ENCODE data around the gene TAF12. TPM values are rescaled to one million over a fixed set of nuclear protein-coding genes. Genes with fewer than 3 reads are reported as not detected.
"Not testable (repeated sequence)": the region's sequence is repeated elsewhere in the genome, so short reads cannot be mapped to it uniquely, and the experiment has no call there.

The TAF12 gene
- total and polyA plus RNA-seq, 8 donors, result 7.5 to 13.2 (median 10.7) TPM

- peak within 1 kb of the TSS in 1 of 4 donors; percentile 19 for H3K27ac ChIP-seq
- no peaks in the 10 kb centered on the region for H3K36me3 ChIP-seq
- no peak for TF ChIP-seq CTCF (IDR thresholded peaks at IDR 0.05)
- FAIRE-seq, result no peak
- H3K4me1 ChIP-seq, result no peaks in the 10 kb centered on the region
- H3K4me3 ChIP-seq, result peak within 1 kb of the TSS; percentile 20 to 61 (median 40)
- no peaks in the 10 kb centered on the region for H3K9me3 ChIP-seq
- no peaks in the 10 kb centered on the region for H3K27me3 ChIP-seq
- peak; percentile 52 to 70 (median 54) for ATAC-seq
- intact Hi-C loops (cut with DNase I), result no loop called here
- 37 to 65% methylated on average over 6 to 13 of the region's 13 CpGs for WGBS, 2 donors
- peak in 2 of 6 donors; percentile 24 to 37 for DNase-seq
Observed at GRCh38 chr1:28591708-28592320, 51.1 kb downstream of the TAF12 start, which contains the start of gene RAB42. RAB42 (plus strand) TSS chr1:28592265; CDS start chr1:28592512, 247 bp downstream.

DNA sequence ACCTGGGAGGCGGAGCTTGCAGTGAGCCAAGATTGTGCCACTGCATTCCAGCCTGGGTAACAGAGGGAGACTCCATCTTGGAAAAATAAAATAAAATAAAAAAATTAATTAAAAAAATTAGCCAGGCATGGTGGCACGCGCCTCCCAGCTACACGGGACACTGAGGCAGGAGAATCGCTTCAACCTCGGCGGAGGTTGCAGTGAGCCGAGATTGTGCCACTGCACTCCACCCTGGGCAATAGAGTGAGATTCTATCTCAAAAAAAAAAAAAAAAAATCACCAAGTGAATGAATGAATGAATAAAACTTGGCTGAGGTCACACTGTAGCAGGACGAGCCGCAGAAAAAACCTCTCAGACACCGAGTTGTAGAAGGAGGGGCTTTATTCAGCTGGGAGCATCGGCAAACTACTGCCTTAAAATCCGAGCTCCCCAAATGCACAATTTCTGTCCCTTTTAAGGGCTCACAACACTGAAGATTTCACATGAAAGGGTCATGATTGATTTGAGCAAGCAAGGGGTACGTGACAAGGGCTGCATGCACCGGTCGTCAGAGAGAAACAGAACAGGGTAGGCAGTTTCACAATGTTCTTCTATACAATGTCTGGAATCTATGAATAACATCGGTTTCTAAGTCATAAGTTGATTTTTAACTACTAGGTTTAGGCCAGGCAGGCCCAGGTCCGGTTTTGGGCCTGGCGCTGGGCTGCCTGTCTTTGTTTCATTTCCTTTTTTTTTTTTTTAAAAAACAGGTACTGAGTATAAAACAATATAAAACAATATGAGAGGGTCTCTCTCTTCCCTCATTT is 56.1 kb downstream of the TAF12 start:
- H3K36me3 ChIP-seq; H3K9me3 ChIP-seq; ATAC-seq; DNase-seq; FAIRE-seq; intact Hi-C loops (cut with DNase I); H3K4me3 ChIP-seq; H3K27ac ChIP-seq; H3K4me1 ChIP-seq; H3K27me3 ChIP-seq: not testable (repeated sequence)
- WGBS, 2 donors, result 83 to 89% methylated on average over 19 of the region's 19 CpGs

- intact Hi-C loops (cut with DNase I), result no loop called here
- no peak for DNase-seq
- no peak for TF ChIP-seq CTCF (IDR thresholded peaks at IDR 0.05)
- no peak for FAIRE-seq
- 2 to 4% methylated on average over 10 of the region's 10 CpGs for WGBS, 2 donors
- peak; percentile 6 to 25 (median 11) for ATAC-seq
- H3K27me3 ChIP-seq, result no peaks in the 10 kb centered on the region
- H3K4me1 ChIP-seq, result peaks cover 6 to 13% (median 7%) of the 10 kb centered on the region in 3 donors
- H3K36me3 ChIP-seq, result peaks cover 0 to 16% (median 11%) of the 10 kb centered on the region in 3 donors
- H3K27ac ChIP-seq, result peak overlapping the region; percentile 46 to 86 (median 71)
- H3K9me3 ChIP-seq, result no peaks in the 10 kb centered on the region
- H3K4me3 ChIP-seq, result peak overlapping the region; percentile 69 to 77 (median 71)
Observed at GRCh38 chr1:28582248-28582615, 60.6 kb downstream of the TAF12 start.

- intact Hi-C loops (cut with DNase I), result no loop called here
- peak; percentile 96 to 99 (median 96) for ATAC-seq
Observed at GRCh38 chr1:28581531-28582247, 61.2 kb downstream of the TAF12 start.

More at GRCh38 chr1:28581531-28582247, 61.2 kb downstream of the TAF12 start:
- Histone ChIP-seq H3K27me3 (no peaks in the 10 kb centered on the region), H3K4me1 (peaks cover 6 to 13% (median 7%) of the 10 kb centered on the region in 3 donors), H3K27ac (peak overlapping the region; percentile 46 to 86 (median 71)), H3K4me3 (peak overlapping the region; percentile 69 to 77 (median 71)), H3K36me3 (peaks cover 0 to 17% (median 11%) of the 10 kb centered on the region in 3 donors), H3K9me3 (no peaks in the 10 kb centered on the region)
- TF ChIP-seq CTCF (IDR thresholded peaks at IDR 0.05), result no peak
- DNase-seq (peak; percentile 92 to 98 (median 95)), FAIRE-seq (no peak)
- WGBS, 2 donors, result 0 to 1% methylated on average over 72 to 75 of the region's 75 CpGs

All from pancreas (tissue), 10 donors.